Measurements from ENCODE around the gene NUTF2.
"Not testable (repeated sequence)": the region's sequence is repeated elsewhere in the genome, so short reads cannot be mapped to it uniquely, and the experiment has no call there.

The NUTF2 gene

GRCh38 chr16:67907397-67908180 is 60.9 kb downstream of the NUTF2 start:
- H3K4me1 Mint-ChIP-seq (ENCODE audit: low read depth), result peaks cover 8% of the 10 kb centered on the region
- H3K27me3 Mint-ChIP-seq, result no peaks in the 10 kb centered on the region
- peak overlapping the region; percentile 35 for H3K27ac Mint-ChIP-seq
- H3K36me3 Mint-ChIP-seq, result peaks cover 3% of the 10 kb centered on the region
- no peaks in the 10 kb centered on the region for H3K9me3 Mint-ChIP-seq (ENCODE audit: low read depth)
- H3K4me3 Mint-ChIP-seq, result no peak overlapping the region

DNA sequence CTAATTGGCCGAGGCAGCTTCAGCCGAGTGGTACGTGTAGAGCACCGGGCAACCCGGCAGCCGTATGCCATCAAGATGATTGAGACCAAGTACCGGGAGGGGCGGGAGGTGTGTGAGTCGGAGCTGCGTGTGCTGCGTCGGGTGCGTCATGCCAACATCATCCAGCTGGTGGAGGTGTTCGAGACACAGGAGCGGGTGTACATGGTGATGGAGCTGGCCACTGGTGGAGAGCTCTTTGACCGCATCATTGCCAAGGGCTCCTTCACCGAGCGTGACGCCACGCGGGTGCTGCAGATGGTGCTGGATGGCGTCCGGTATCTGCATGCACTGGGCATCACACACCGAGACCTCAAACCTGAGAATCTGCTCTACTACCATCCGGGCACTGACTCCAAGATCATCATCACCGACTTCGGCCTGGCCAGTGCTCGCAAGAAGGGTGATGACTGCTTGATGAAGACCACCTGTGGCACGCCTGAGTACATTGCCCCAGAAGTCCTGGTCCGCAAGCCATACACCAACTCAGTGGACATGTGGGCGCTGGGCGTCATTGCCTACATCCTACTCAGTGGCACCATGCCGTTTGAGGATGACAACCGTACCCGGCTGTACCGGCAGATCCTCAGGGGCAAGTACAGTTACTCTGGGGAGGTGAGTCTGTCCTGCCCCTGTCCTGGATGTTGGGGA is 62.5 kb downstream of the NUTF2 start:
- peaks cover 5% of the 10 kb centered on the region for H3K36me3 Mint-ChIP-seq
- H3K4me3 Mint-ChIP-seq, result no peak overlapping the region
- H3K4me1 Mint-ChIP-seq (ENCODE audit: low read depth), result peaks cover 12% of the 10 kb centered on the region
- H3K9me3 Mint-ChIP-seq (ENCODE audit: low read depth), result no peaks in the 10 kb centered on the region
- H3K27ac Mint-ChIP-seq, result peak overlapping the region; percentile 65
- no peaks in the 10 kb centered on the region for H3K27me3 Mint-ChIP-seq

- peaks cover 16% of the 10 kb centered on the region for H3K4me1 Mint-ChIP-seq (ENCODE audit: low read depth)
- peaks cover 9% of the 10 kb centered on the region for H3K36me3 Mint-ChIP-seq
- H3K9me3 Mint-ChIP-seq (ENCODE audit: low read depth), result no peaks in the 10 kb centered on the region
- H3K27me3 Mint-ChIP-seq, result no peaks in the 10 kb centered on the region
- no peak overlapping the region for H3K4me3 Mint-ChIP-seq
- H3K27ac Mint-ChIP-seq, result no peak overlapping the region
These were observed 63.4 kb downstream of the NUTF2 start for GRCh38 chr16:67910158-67910557.

DNA sequence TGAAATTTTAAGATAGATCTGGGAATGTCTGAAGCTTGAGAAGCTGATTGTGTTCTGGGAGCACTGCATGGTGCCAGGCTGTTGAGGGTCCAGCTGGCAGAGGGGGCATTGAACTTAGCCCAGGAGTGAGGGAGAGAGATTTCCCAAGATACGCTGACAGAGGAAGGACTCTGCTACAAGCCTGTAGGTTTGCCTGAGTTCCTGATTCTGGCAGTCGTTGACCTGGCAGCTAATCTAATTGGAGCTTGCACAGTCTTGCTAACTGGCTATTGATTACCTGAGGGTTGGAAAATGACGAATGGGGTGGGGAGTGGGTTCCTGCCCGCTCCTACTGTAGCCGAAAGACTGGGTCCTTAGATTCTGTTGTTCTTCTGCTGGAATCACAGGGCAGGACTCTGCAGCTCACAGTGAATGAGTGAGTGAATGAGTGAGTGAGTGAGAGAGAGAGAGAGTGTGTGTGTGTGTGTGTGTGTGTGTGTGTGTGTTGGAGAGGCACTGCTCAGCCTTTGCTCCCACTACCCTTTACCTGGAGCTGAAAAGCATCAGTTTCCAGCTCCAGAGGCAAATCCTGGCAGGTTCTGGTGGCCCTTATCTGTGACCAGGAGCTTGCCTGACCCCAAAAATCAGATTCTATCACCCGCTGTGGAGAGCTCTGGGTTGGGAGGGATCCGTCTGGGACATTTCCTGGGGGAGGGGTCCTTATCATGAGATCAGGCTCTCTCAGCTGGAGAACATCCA is 68.2 kb downstream of the NUTF2 start:
- Mint-ChIP-seq H3K4me1 (ENCODE audit: low read depth) (peaks cover 35% of the 10 kb centered on the region), H3K9me3 (ENCODE audit: low read depth) (no peaks in the 10 kb centered on the region), H3K36me3 (peaks cover 11% of the 10 kb centered on the region), H3K4me3 (no peak overlapping the region), H3K27me3 (no peaks in the 10 kb centered on the region), H3K27ac (no peak overlapping the region)

DNA sequence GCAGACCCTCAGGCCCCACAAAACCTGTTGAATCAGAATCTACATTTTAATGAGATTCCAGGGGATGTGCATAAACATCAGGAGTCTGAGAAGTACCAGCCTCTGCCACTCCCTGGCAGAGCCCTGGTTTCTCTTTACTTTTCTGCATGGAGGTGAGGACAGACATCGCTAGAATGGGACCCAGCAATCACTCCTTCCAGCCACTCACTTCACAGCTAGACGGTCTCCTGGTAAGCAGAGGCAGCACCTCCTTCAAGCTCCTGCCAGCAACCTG is 68.7 kb downstream of the NUTF2 start:
- H3K27ac Mint-ChIP-seq; H3K9me3 Mint-ChIP-seq (ENCODE audit: low read depth); H3K4me3 Mint-ChIP-seq; H3K27me3 Mint-ChIP-seq: not testable (repeated sequence)
- peaks cover 32% of the 10 kb centered on the region for H3K4me1 Mint-ChIP-seq (ENCODE audit: low read depth)
- H3K36me3 Mint-ChIP-seq, result peaks cover 11% of the 10 kb centered on the region

- Mint-ChIP-seq H3K9me3 (ENCODE audit: low read depth) (no peaks in the 10 kb centered on the region), H3K36me3 (peaks cover 11% of the 10 kb centered on the region), H3K27me3 (no peaks in the 10 kb centered on the region), H3K27ac (peak overlapping the region; percentile 64), H3K4me3 (no peak overlapping the region), H3K4me1 (ENCODE audit: low read depth) (peaks cover 34% of the 10 kb centered on the region)
These were observed 69.3 kb downstream of the NUTF2 start for GRCh38 chr16:67915831-67916723.

DNA sequence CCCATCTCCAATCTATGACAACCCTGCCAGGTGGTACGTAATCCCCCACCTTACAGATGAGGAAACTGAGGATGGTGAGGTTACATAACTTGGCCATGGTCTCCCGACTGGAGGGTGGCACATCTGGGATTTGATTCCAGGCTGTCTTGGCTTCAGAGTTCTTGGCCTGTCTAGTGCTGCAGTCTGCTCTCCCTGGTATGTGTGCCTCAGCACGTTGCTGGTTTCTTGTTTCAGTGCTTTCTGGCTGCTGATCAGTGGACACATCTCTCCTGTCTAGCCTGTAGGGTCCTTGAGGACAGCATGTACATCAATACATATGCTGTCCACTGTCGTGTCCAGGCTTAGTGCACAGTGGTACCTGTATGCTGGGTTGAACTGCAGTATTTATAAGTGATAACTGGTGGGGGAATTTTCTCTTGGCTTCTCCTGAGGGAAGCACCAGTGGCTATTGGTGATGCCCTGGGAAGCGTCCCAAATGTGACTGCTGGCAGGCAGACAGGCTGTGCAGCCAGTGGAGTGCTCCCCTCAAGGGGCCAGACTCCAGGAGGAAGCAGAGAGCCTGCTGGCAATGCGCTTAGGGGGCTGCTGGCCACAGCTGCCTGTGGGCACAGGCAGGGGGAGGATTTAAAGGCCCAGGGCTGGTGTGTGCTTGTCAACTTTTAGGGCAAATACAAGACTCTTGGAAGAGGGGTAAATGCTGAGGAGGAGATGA is 70.6 kb downstream of the NUTF2 start:
- Mint-ChIP-seq H3K4me1 (ENCODE audit: low read depth) (peaks cover 41% of the 10 kb centered on the region), H3K27me3 (no peaks in the 10 kb centered on the region), H3K9me3 (ENCODE audit: low read depth) (no peaks in the 10 kb centered on the region), H3K27ac (peak overlapping the region; percentile 79), H3K4me3 (no peak overlapping the region), H3K36me3 (peaks cover 11% of the 10 kb centered on the region)

DNA sequence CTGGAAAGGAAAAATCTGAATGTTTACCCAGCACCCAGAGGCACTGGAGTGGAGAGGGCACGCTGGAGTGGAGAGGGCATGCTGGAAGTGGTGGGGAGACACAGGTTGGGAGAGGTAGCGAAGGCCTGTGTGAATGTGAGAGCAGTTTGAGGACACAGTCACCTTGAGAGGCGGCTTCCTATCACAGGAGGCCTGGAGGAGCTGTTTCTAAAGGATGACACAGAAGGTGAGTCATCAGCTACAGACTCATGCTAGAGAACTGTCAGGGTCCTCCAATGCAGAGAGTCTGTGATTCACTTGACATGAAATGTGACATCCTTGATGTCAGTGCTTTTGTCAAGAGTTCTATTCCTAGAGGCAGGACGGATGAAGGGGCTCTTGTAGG is 71.1 kb downstream of the NUTF2 start:
- Mint-ChIP-seq H3K27ac (peak overlapping the region; percentile 79), H3K4me3 (no peak overlapping the region)

GRCh38 chr16:67919622-67920221 is 73.0 kb downstream of the NUTF2 start:
- Mint-ChIP-seq H3K4me1 (ENCODE audit: low read depth) (peaks cover 37% of the 10 kb centered on the region), H3K4me3 (no peak overlapping the region), H3K27ac (peak overlapping the region; percentile 3), H3K36me3 (peaks cover 8% of the 10 kb centered on the region), H3K9me3 (ENCODE audit: low read depth) (no peaks in the 10 kb centered on the region), H3K27me3 (no peaks in the 10 kb centered on the region)

More for the DNA sequence above, 71.1 kb downstream of the NUTF2 start:
- Mint-ChIP-seq H3K36me3 (peaks cover 11% of the 10 kb centered on the region), H3K4me1 (ENCODE audit: low read depth) (peaks cover 42% of the 10 kb centered on the region), H3K27me3 (no peaks in the 10 kb centered on the region), H3K9me3 (ENCODE audit: low read depth) (no peaks in the 10 kb centered on the region)

Measured in activated naive CD8-positive, alpha-beta T cell (primary cell).